ENCODE measurements around the gene VSTM4. TPM values are rescaled to one million over a fixed set of nuclear protein-coding genes. Genes with fewer than 3 reads are reported as not detected.

VSTM4 gene
- total RNA-seq, 4 donors from 2014 or later: 1.8 to 4.0 (median 2.6) TPM

DNA sequence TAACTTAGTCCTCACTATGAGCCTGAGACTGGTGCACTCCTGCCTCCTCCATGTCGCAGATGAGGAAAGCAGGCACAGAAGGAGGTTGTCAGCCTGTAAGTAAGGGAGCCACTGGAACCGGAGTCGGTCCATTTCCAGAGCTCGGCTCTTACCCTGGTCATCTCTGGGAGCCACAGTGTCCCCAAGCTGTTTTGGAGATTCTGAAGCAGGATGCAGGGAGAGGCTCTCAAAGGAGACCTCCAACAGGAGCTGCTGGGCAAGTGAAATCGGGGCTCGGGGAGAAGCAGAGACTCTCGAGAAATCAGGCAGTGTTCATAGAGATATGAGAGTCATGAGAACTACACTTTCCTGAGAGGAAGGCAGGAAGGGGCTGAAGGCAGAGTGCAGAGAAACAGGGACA, 39.0 kb downstream of the VSTM4 start:
- DNase-seq: no peak
- ATAC-seq: no peak

DNA sequence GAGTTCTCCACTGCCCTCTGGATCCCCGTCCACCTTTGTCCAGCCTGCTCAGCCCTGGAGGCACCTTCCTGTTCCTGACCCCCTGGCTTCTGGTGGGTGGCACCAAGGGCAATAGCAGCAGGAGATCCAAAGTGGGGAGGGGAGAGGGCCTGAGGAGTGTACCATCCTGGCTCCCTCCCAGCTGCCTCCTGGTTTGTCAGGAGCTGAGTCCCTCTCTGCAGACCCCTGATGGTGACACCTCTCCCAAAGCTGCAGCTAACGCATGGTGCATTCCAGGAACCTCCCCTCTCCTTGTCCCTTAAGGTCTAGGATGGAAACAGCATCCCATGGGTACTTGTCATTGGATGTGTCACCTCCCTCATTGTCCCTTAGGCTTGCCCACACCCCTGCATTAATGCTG, 39.6 kb downstream of the VSTM4 start:
- intact Hi-C loops (cut with DNase I; ENCODE audit: low total_unique reads): no loop called here
- DNase-seq: no peak
- H3K27ac ChIP-seq: no peak overlapping the region
- no peaks in the 10 kb centered on the region for H3K27me3 ChIP-seq
- H3K4me1 ChIP-seq: peaks cover 7 to 9% of the 10 kb centered on the region in 2 donors
- no peak for TF ChIP-seq POLR2A (IDR thresholded peaks at IDR 0.05)
- TF ChIP-seq, protein P1, sequence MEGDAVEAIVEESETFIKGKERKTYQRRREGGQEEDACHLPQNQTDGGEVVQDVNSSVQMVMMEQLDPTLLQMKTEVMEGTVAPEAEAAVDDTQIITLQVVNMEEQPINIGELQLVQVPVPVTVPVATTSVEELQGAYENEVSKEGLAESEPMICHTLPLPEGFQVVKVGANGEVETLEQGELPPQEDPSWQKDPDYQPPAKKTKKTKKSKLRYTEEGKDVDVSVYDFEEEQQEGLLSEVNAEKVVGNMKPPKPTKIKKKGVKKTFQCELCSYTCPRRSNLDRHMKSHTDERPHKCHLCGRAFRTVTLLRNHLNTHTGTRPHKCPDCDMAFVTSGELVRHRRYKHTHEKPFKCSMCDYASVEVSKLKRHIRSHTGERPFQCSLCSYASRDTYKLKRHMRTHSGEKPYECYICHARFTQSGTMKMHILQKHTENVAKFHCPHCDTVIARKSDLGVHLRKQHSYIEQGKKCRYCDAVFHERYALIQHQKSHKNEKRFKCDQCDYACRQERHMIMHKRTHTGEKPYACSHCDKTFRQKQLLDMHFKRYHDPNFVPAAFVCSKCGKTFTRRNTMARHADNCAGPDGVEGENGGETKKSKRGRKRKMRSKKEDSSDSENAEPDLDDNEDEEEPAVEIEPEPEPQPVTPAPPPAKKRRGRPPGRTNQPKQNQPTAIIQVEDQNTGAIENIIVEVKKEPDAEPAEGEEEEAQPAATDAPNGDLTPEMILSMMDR (IDR thresholded peaks at IDR 0.05 in 4 of 5, conservative IDR thresholded peaks at IDR 0.05 in 1 of 5): no peak
- no peak overlapping the region for H3K4me3 ChIP-seq
- H3K36me3 ChIP-seq: no peaks in the 10 kb centered on the region
- H3K9me3 ChIP-seq: no peaks in the 10 kb centered on the region
- in situ Hi-C loops (cut with MboI; ENCODE audit: low sequenced_read_pairs in 4 of 4): no loop called here
- no peak for ATAC-seq

More for the DNA sequence above, 39.0 kb downstream of the VSTM4 start:
- H3K27me3 ChIP-seq: no peaks in the 10 kb centered on the region
- no peak overlapping the region for H3K27ac ChIP-seq
- no peaks in the 10 kb centered on the region for H3K36me3 ChIP-seq
- H3K4me3 ChIP-seq: no peak overlapping the region
- H3K9me3 ChIP-seq: no peaks in the 10 kb centered on the region
- in situ Hi-C loops (cut with MboI; ENCODE audit: low sequenced_read_pairs in 4 of 4) (no loop called here), intact Hi-C loops (cut with DNase I; ENCODE audit: low total_unique reads) (no loop called here)
- TF ChIP-seq, protein P1 (IDR thresholded peaks at IDR 0.05 in 4 of 5, conservative IDR thresholded peaks at IDR 0.05 in 1 of 5): no peak
- no peak for TF ChIP-seq POLR2A (IDR thresholded peaks at IDR 0.05)
- H3K4me1 ChIP-seq: peaks cover 7 to 12% of the 10 kb centered on the region in 2 donors

DNA sequence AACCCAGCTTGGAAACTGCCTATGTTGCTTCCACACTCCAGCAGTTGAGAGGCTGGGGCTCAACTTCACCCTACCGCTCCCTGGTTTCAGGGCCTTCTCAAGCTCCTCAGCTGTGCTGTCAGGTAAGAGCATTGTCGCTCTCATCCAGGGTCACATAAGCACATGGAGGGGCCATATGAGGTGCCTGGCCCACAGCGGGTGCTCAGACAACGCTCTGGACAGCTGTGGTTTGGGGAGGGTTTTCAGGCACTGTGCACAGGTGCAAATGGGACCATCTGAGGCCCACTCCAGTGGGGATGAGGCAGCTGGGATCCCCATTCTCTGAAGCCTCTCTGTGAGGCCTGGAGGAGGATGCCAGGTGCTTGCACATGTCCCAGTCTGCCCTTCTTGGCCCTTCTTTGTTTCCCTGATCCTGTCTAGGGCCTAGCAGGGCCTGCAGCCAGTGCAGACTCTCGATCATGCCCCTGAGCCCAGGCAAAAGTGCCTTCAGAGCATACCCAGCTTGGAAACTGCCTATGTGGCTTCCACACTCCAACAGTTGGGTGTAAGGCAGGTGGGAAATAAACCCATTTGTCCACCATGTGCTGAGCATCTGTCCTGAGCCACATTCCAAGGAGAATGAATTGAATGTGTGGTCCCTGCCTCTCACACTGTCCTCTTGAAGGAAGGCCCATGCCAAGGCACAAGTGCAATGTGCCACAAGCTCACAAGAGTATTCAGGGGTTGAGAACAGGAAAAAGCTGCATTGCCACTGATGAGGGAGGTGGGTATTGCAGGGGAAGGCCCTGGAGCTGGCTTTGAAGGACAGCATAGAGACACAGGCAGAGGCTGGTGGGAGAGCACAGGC, 40.3 kb downstream of the VSTM4 start:
- no peak for ATAC-seq
- H3K36me3 ChIP-seq: no peaks in the 10 kb centered on the region
- H3K4me1 ChIP-seq: peaks cover 1 to 2% of the 10 kb centered on the region in 2 donors

DNA sequence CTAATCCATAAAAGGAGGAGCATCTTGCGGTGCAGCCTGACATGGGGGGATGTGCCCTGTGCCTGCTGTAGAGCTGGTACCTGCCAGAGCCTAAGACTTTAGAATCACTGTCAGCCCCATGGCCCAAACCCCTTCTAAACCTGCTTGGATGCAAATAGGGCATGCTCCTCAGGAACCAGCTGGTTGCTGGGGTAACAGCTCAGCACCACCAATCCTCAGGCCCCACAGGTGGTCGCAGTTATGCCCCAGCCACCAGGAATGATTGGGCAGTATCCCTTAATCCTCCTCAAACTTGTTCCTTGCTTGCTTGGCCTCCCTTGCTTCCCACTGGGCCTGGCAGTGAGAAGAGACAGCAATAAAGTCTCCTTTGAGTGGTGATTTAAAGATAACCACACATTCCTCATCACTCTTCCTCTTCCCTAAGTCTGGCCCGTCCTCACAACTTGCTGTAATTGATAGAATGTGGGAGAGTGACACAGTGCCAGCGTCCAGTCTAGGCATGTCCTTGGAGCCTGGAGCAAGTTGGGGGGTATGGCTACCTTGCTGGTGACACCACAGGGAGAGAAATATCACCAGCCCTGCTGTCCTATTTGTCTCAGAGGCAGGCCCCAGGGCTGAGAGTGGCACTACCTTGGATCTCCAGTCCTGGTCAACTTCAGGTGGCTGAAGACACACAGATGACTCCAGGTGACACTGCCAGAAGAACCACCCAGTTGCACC, 43.0 kb downstream of the VSTM4 start:
- no peak overlapping the region for H3K27ac ChIP-seq
- in situ Hi-C loops (cut with MboI; ENCODE audit: low sequenced_read_pairs in 4 of 4) (no loop called here), intact Hi-C loops (cut with DNase I; ENCODE audit: low total_unique reads) (no loop called here)
- TF ChIP-seq, protein P1 (IDR thresholded peaks at IDR 0.05 in 4 of 5, conservative IDR thresholded peaks at IDR 0.05 in 1 of 5): no peak
- TF ChIP-seq POLR2A (IDR thresholded peaks at IDR 0.05): no peak
- DNase-seq: no peak
- no peaks in the 10 kb centered on the region for H3K27me3 ChIP-seq
- ATAC-seq: no peak
- no peaks in the 10 kb centered on the region for H3K4me1 ChIP-seq
- H3K9me3 ChIP-seq: no peaks in the 10 kb centered on the region
- no peak overlapping the region for H3K4me3 ChIP-seq
- no peaks in the 10 kb centered on the region for H3K36me3 ChIP-seq

More for the DNA sequence above, 40.3 kb downstream of the VSTM4 start:
- no peak overlapping the region for H3K4me3 ChIP-seq
- no peak for DNase-seq
- no peaks in the 10 kb centered on the region for H3K27me3 ChIP-seq
- TF ChIP-seq, protein P1 (IDR thresholded peaks at IDR 0.05 in 4 of 5, conservative IDR thresholded peaks at IDR 0.05 in 1 of 5): no peak
- no peak for TF ChIP-seq POLR2A (IDR thresholded peaks at IDR 0.05)
- in situ Hi-C loops (cut with MboI; ENCODE audit: low sequenced_read_pairs in 4 of 4): no loop called here
- H3K9me3 ChIP-seq: no peaks in the 10 kb centered on the region
- intact Hi-C loops (cut with DNase I; ENCODE audit: low total_unique reads): no loop called here
- H3K27ac ChIP-seq: no peak overlapping the region
